NB4 (cell line): ENCODE measurements around the gene NIPBL.

Experiments
- DNase-seq: peaks from one replicate; pipeline ENCODE4 v3.0.0; 2010; ENCODE audit warnings: low read depth
- H3K4me3 ChIP-seq: one replicate; pipeline ENCODE4 v1.5.1; 2011; ENCODE audit warnings: mild to moderate bottlenecking, low read depth, low read length, moderate library complexity
- CTCF ChIP-seq: IDR thresholded peaks from one replicate; pipeline ENCODE4 v1.5.1; 2012; ENCODE audit warnings: low read depth, low read length
- MAX ChIP-seq: IDR thresholded peaks from 2 replicates; pipeline ENCODE4 v1.6.1; 2011; ENCODE audit warnings: low read depth, low read length
- MYC ChIP-seq: IDR thresholded peaks from 2 replicates; pipeline ENCODE4 v1.6.1; 2011; ENCODE audit warnings: low read depth, low read length
- POLR2A ChIP-seq: IDR thresholded peaks from 2 replicates; pipeline ENCODE4 v1.6.1; 2011; ENCODE audit warnings: mild to moderate bottlenecking; ENCODE audit not compliant: insufficient read length; ENCODE audit errors: extremely low read depth

NIPBL gene

GRCh38 chr5:37047947-37048346 is 171.4 kb downstream of the NIPBL start:
- DNase-seq = no peak
- H3K4me3 ChIP-seq = no peak overlapping the region
- TF ChIP-seq CTCF (no peak), MYC (no peak), POLR2A (no peak), MAX (no peak)

GRCh38 chr5:37054391-37054790 is 177.8 kb downstream of the NIPBL start:
- no peak overlapping the region for H3K4me3 ChIP-seq
- no peak for DNase-seq
- TF ChIP-seq CTCF (no peak), MAX (no peak), POLR2A (no peak)

GRCh38 chr5:37055383-37055990 is 178.9 kb downstream of the NIPBL start:
- TF ChIP-seq POLR2A = no peak
- H3K4me3 ChIP-seq = no peak overlapping the region
- no peak for DNase-seq

GRCh38 chr5:37056762-37057161 is 180.2 kb downstream of the NIPBL start:
- no peak for DNase-seq
- H3K4me3 ChIP-seq = no peak overlapping the region
- TF ChIP-seq MYC (no peak), MAX (no peak), POLR2A (no peak), CTCF (no peak)

- H3K4me3 ChIP-seq = no peak overlapping the region
- DNase-seq = no peak
- no peak for TF ChIP-seq MAX
- TF ChIP-seq POLR2A = no peak
- no peak for TF ChIP-seq MYC
- no peak for TF ChIP-seq CTCF
These were observed 183.5 kb downstream of the NIPBL start for GRCh38 chr5:37060030-37060429.

GRCh38 chr5:37063739-37064138 is 187.2 kb downstream of the NIPBL start:
- H3K4me3 ChIP-seq = no peak overlapping the region
- TF ChIP-seq MAX (no peak), MYC (no peak), CTCF (no peak), POLR2A (no peak)
- no peak for DNase-seq
